Measurements from ENCODE around the gene GSTM2.

Gene GSTM2

DNA sequence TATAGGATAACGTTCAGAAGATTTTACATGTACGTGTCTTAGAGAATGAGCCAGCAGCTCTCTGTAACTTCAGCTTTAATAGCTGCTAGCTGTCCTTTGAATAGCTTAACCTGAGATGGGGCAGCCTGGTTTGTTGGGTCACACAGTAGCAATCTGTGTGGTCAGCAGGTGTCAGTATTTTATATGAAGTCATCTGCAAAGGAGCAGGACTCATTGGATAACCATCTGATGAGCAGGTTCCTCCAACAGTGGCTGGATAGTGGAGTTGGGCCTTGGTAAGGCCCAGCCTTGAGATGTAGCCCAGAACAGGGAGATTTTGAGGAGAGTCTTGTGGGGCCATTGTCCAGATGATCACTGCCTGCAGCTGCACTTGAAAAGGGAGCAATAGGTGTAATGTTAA, 50.6 kb downstream of the GSTM2 start:
- no peak for DNase-seq

DNA sequence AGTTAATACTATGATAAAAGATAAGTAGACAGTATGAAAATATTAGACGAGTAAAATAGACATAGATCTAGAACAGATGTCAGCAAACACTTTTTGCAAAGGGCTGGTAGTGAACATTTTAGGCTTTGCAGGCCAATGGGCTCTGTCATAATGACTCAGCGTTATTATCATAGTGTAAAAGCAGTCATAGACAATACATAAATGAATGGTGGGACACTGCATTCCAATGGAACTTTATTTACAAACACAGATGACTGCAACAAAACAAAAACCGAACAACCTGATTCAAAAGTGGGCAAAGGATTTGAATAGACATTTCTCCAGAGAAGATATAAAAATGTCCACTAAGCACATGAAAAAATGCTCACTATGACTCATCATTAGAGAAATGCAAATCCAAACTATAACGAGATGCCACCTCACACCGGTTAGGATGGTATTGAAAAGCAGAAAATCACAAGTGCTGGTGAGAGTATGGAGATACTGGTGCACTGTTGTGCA, 51.5 kb downstream of the GSTM2 start:
- DNase-seq, result no peak

DNA sequence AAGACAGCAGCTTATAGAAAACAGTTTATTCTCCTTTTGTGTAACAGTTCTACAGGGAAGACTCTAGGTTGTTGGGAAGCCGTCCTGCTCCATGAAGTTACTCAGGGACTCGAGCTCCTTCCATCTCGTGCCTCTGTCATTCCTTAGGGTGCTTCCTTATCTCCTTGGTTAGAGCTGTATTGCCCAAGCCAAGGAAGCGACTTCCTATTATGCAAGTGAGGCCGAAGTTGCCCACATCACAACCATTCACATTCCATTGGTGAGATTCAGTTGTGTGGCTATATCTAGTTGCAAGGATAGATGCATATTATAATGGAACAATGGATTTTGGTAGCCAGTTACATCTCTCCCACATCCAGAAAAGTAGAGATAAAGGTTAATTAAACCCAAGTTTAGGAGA, 53.2 kb downstream of the GSTM2 start:
- DNase-seq, result no peak

DNA sequence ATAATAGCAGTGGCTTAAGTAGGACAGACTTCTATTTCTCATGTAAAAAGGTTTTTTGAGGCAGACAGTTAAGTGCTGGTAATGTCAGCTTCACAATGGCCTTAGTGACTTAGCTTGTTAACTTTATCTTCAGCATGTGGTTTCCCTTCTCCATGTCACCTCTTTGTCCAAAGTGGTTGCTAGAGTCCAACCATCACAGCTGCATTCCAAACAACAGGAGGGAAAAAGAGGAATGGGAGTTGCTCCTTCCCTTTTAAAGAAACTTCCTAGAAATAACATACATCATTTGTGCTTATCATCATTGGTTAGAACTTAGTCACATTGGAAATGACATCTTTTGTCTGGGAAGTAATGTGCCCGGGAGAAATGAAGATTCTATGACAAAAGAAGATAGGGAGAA, 54.1 kb downstream of the GSTM2 start:
- DNase-seq, result no peak

DNA sequence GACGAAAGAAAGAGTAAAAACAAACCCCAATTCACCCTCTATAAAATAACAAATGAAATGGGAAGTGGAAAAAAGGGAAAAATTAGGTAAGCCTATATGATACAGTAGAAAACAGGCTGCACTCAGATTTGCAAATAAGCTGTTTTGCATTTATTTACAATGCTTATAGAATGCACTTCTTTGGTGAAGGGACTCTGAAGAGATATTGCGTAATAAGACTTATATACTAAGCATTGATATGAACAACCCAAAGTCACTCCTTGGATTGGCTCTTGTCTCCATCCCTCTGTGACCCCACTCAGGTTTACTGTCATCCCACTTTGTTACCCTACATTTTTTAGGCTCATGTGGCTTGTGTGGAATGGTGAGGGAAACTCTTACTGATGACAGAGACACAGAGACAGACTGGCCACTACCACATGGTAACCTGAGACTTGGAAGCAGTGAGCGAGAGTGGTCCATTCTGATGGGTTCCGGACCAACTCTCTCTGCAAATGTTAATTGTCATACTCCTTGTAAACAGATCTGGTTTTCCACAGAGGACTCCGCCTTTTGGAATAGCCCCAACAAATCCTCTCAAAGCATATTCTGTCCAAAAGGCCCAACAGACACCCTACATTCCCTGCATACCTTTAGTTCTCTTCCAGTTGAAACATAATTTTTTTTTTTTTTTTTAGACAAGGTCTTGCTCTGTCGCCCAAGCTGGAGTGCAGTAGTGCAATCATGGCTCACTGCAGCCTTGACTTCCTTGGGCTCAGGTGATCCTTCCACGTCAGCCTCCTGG, 55.2 kb downstream of the GSTM2 start:
- DNase-seq, result no peak
